Measurements from ENCODE around the gene KIF25.
"Not testable (repeated sequence)": the region's sequence is repeated elsewhere in the genome, so short reads cannot be mapped to it uniquely, and the experiment has no call there.

KIF25 gene

DNA sequence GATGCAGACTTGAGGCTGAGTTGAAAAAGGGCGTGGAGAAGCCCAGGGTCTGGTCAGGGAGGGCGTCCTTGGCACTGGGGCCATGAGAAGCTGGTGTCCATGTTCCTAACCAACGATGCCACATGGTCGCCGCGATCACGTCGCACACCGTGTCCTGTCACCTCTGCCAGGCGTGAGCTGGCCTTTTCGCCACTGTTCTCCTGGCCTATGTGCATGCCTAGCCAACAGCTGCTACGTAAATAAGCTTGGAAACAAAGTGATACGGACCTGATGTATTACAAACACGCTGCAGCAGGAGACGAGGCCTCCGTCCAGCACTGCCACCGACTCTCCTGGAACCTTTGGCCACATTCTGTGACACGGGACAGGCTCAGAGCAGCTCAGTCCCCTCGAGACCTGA lies 22.0 kb upstream of the KIF25 start:
- no peak for DNase-seq (ENCODE audit: low read depth)

- not testable (repeated sequence) for DNase-seq (ENCODE audit: low read depth)
Measured at GRCh38 chr6:167976116-167976657, 21.3 kb upstream of the KIF25 start.

GRCh38 chr6:167976708-167977107 lies 20.8 kb upstream of the KIF25 start:
- no peak for DNase-seq (ENCODE audit: low read depth)

- DNase-seq (ENCODE audit: low read depth) = no peak
Measured at GRCh38 chr6:167977717-167978467, 19.6 kb upstream of the KIF25 start.

GRCh38 chr6:167978607-167979006 lies 18.9 kb upstream of the KIF25 start:
- DNase-seq (ENCODE audit: low read depth) = no peak

DNA sequence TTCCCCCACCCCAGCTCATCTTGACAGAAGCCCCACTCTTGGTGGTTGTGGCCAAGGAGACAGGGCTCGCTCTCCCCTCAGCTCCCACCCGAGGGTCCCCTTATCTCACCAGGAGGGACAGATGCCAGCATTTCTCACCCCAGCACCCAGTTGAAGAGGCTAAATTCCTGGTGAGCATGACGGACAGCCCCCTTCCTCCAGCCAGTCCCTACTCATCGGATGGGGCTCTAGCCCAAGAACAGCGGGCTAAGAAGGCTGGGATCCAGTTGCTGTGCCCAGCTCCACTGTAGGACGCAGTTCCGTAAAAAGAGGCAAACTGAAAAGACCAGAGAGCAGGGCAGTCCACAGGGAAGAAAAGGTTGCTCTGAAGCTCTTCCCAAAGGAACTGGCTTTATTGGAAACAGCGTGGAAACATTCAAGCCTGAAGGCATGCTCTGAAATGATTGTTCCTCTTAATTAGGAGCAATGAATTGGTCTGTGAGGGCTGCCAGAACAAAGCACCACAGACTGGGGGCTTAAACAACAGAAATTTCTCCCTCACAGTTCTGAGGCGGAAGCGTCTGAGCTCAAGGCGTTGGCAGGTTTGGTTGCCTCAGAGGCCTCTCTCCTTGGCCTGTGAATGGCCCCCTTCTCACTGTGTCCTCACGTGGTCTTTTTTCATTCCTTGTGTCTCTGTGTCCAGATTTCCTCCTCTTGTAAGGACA lies 17.9 kb upstream of the KIF25 start:
- DNase-seq (ENCODE audit: low read depth) = no peak

DNA sequence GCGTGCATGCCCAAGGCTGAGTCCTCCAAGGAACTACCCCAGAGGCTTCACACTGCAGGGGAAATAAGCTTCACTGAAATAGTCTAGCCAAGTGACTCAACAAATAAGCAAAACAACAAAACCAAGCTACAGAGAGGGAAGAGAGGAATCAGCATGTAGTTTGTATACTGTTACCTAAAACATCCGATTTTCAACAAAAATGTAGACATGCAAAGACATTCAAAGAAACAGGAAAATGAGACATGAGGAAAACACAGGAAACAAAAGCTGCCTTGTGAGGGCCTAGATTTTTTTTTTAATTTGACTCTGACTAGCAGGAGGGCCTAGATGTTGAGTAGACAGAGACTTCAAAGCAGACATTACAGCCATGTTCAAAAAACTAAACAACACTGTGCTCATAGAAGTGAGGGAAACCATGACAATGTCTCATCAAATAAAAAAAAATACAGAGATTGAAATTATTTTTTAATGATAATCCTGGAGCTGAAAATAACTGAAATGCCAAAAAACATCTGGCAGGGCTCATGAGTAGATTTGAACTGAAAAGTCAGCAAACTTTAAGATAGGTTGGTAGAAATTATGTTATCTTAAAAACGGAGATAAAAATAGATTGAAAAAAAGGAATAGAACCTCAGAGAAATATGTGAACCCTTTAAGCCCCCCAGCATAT lies 16.4 kb upstream of the KIF25 start:
- DNase-seq (ENCODE audit: low read depth) = no peak

DNA sequence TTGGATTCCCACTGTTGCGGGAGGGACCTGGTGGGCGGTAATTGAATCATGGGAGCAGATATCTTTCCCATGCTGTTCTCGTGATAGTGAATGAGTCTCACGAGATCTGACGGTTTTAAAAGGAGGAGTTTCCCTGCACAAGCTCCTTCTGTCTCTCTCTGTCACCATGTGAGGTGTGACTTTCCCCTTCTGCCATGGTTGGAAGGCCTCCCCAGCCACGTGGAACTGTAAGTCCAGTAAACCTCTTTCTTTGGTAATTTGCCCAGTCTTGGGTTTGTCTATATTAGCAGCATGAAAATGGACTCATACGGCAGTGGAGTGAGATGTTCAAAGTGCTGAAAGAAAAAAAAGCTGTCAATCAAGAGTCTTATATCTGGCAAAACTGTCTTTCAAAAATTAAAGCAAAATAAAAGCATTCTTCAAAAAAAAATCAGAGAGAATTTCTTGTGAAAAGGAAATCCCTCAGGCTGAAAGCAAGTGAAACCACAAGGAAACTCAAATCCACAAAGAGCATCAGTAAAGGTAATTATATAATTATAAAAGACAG lies 15.5 kb upstream of the KIF25 start:
- no peak for DNase-seq (ENCODE audit: low read depth)

DNA sequence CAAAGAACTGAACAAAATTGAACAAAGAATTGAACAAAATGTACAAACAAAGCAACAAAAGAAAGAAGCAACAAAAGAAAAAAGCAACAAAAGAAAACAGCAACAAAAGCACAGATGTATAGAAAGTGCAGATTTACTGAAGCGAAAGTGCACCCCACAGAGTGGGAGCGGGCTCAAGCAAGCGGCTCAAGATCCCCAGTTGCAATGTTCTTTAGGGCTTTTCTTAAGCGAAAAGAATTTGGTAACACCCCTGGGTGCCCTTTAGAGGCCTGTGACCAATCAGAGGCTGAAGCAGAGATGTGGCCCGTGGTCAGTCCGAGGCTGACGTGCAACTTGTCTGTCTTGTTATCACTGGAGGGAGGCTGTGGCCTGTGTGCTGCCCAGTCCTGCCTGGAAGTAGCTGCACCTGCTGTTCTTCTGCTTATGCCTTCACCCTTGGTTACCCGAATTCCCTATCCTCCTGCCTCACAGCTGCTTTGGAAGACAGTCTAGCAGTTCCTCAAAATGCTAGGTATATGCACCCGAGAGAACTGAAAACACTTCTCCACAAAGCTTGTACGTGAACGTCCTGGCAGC lies 13.2 kb upstream of the KIF25 start:
- DNase-seq (ENCODE audit: low read depth) = no peak

GRCh38 chr6:167984876-167985604 lies 12.4 kb upstream of the KIF25 start:
- DNase-seq (ENCODE audit: low read depth) = no peak

DNA sequence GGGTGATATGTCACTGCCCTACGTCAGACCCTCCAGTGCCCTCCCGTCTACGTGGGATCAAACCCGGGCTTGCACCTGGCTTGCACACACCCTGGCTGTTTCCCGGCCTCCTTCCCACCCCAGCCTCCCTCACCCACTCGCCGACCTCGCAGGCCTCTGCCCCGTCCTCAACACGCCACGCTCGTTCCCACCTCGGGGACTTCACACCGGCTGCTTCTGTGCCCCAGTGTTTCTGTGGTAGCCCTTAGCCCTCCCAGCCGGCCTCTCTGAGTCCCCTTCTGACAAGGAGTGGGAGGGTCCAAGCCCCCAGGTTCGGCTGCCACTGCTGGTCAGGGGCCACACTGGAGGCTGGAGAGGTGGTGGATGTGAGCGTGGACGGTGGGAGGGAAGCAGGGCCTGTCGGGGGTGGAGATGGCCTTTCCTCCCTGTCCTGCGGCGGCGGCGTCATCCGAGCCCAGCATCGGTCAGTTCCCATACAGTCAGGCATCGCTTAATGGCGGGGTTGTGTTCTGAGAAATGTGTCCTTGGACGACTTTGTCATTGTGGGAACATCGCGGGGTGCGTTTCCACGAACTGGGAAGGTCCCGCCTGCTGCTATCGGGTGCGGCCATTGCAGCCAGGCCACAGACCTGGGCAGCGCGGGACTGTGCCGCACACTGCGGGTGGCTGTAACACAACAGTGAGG lies 11.4 kb upstream of the KIF25 start:
- DNase-seq (ENCODE audit: low read depth) = no peak

- no peak for DNase-seq (ENCODE audit: low read depth)
Measured at GRCh38 chr6:167987396-167988153, 9.9 kb upstream of the KIF25 start.

GRCh38 chr6:167988154-167988495 lies 9.3 kb upstream of the KIF25 start:
- no peak for DNase-seq (ENCODE audit: low read depth)

- DNase-seq (ENCODE audit: low read depth) = no peak
Measured at GRCh38 chr6:167988945-167989841, 8.3 kb upstream of the KIF25 start.

DNA sequence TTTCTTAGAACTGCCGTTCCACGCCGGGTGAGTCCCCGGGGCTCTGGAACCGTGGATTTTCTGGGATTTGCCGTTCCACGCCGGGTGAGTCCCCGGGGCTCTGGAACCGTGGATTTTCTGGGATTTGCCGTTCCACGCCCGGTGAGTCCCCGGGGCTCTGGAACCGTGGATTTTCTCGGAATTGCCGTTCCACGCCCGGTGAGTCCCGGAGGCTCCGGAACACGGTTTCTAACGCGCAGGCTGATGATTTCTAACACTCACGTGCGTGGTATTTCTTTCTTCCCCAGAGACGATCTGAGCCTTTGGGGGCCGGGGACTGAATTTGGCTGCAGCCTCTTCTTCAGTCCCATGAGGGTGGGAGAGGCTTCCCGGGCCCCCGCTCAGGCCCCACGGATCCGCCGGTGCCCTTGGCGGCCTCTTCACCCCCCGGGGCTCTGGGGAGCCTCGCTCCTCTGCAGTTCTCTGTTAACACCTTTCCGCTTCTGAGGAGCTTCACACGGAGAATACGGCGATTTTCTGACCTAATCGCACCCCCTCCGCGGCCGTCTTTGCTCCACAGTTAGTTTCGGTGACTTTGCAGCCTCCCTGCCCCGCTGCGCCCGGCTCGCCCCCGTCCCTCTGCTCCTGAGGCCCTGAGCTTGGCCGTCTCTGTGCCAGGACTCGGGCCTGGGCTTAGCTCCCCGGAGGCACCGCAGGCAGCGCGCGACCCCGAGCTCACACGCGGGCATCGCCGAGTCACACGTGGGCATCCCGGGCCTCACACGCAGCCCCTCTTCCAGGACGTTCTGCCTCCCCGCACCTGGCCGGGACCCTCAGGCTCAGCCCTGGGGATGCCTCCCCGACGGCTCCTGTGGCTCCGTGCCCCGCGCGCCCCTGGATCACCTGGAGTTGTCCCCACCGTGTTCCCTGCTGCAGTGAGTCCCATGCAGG lies 7.2 kb upstream of the KIF25 start:
- DNase-seq (ENCODE audit: low read depth) = no peak

- no peak for DNase-seq (ENCODE audit: low read depth)
Measured at GRCh38 chr6:167993169-167993568, 4.3 kb upstream of the KIF25 start.

DNA sequence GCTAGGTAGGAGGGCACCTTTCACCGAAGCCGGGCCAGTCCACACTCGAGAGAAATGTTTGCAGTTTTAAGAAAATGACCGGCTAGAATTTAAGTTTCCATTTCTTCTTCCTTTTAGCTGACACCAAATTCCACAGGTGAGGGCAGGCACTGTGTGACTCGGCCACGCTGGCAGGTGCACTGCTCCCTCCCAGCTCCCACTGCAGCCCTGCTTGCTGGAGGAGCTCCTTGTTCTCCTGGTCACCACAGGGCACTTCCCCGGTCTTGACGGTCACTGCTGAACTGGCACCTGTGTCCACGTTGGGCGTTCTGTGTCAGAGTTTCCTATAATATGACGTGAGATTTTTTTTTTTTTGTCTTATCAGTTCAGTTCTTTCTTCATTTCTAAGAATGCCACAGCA lies 3.6 kb upstream of the KIF25 start:
- no peak for DNase-seq (ENCODE audit: low read depth)

DNA sequence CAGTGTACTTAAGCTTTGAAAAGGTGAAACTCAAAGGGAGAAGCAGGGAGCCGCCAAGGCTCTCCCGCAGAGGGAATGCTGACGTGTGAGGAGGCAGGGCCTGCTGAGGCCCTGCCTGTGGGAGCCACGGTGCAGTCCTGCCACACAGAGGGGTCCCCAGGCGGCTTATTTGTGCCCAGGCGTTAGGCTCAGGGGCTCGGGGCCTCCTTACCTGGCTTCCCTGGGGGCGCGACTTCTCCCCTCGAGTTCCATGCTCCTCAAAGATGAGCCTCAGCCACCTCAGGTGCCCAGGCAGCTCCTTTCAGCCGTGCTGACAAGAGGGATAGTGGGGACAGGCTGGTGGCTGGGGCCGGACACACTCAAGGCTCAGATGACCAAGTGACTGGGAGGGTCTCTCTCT lies 2.2 kb upstream of the KIF25 start:
- DNase-seq (ENCODE audit: low read depth) = no peak
